Right atrium auricular region (tissue), 2 donors: Measurements from ENCODE around the gene CELSR2. TPM values are rescaled to one million over a fixed set of nuclear protein-coding genes. Genes with fewer than 3 reads are reported as not detected.

ENCODE experiments used
- DNase-seq: peaks from one replicate; pipeline ENCODE4 v3.0.0-alpha.2; 2019; ENCODE audit warnings: low spot score
- H3K27ac ChIP-seq, 2 donors: fragments of 200-600 bp; sonication (generic); 1 replicate in 1 of 2; 2 replicates in 1 of 2; pipeline ENCODE4 v1.5.1; 2016 to 2019
- H3K27me3 ChIP-seq, 2 donors: fragments of 200-600 bp; sonication (generic); one replicate each; pipeline versions ENCODE4 v1.5.1 to v1.6.0; 2017 to 2019
- H3K36me3 ChIP-seq: fragments of 200-600 bp; sonication (generic); one replicate; pipeline ENCODE4 v1.5.1; 2016
- H3K4me1 ChIP-seq, 2 donors: fragments of 200-600 bp; sonication (generic); one replicate each; pipeline versions ENCODE4 v1.5.1 to v1.6.0; 2017 to 2019
- H3K4me3 ChIP-seq, 2 donors: fragments of 200-600 bp; sonication (generic); 1 replicate in 1 of 2; 2 replicates in 1 of 2; pipeline ENCODE4 v1.5.1; 2017 to 2019; ENCODE audit warnings: mild to moderate bottlenecking in 1 of 2, moderate library complexity in 1 of 2
- H3K9me3 ChIP-seq, 2 donors: fragments of 200-600 bp; sonication (generic); one replicate each; pipeline ENCODE4 v1.5.1; 2019
- CTCF ChIP-seq, 2 donors: fragments of 200-600 bp; sonication (generic); IDR thresholded peaks; one replicate each; pipeline ENCODE4 v1.5.1; 2019; ENCODE audit warnings: antibody characterized with exemption in 2 of 2
- total RNA-seq, 2 donors: library from RNA; depleted of rRNA; stranded (reverse); fragments of >200 nt; gene quantifications; one replicate each; pipeline ENCODE4 v1.1.0, GENCODE V29; 2016

CELSR2 gene
- total RNA-seq, 2 donors from 2014 or later = 20.2 to 23.7 TPM

GRCh38 chr1:109277434-109278204 lies 28.3 kb downstream of the CELSR2 start:
- Histone ChIP-seq H3K27me3 (no peaks in the 10 kb centered on the region), H3K27ac (peak overlapping the region in 1 of 2 donors; percentile 8), H3K9me3 (no peaks in the 10 kb centered on the region), H3K36me3 (no peaks in the 10 kb centered on the region), H3K4me1 (peaks cover 0 to 17% of the 10 kb centered on the region in 2 donors), H3K4me3 (no peak overlapping the region)
- peak; percentile 86 for DNase-seq
- TF ChIP-seq CTCF (IDR thresholded peaks at IDR 0.05) = peak; percentile 93 to 95

- Histone ChIP-seq H3K9me3 (no peaks in the 10 kb centered on the region), H3K4me1 (peaks cover 0 to 30% of the 10 kb centered on the region in 2 donors)
Observed at GRCh38 chr1:109279615-109280278, 30.4 kb downstream of the CELSR2 start.

GRCh38 chr1:109280862-109281261 lies 31.5 kb downstream of the CELSR2 start:
- no peak for TF ChIP-seq CTCF (IDR thresholded peaks at IDR 0.05)
- H3K4me1 ChIP-seq = peaks cover 0 to 30% of the 10 kb centered on the region in 2 donors
- H3K9me3 ChIP-seq = no peaks in the 10 kb centered on the region
- no peak overlapping the region for H3K27ac ChIP-seq
- DNase-seq = no peak
- no peaks in the 10 kb centered on the region for H3K36me3 ChIP-seq
- H3K4me3 ChIP-seq = no peak overlapping the region
- no peaks in the 10 kb centered on the region for H3K27me3 ChIP-seq

More at GRCh38 chr1:109279615-109280278, 30.4 kb downstream of the CELSR2 start:
- Histone ChIP-seq H3K36me3 (no peaks in the 10 kb centered on the region), H3K27ac (no peak overlapping the region), H3K27me3 (no peaks in the 10 kb centered on the region), H3K4me3 (no peak overlapping the region)
- no peak for TF ChIP-seq CTCF (IDR thresholded peaks at IDR 0.05)
- DNase-seq = no peak

GRCh38 chr1:109281680-109282496 lies 32.5 kb downstream of the CELSR2 start:
- Histone ChIP-seq H3K9me3 (no peaks in the 10 kb centered on the region), H3K27me3 (no peaks in the 10 kb centered on the region), H3K27ac (peak overlapping the region; percentile 88 to 91), H3K4me1 (peaks cover 0 to 30% of the 10 kb centered on the region in 2 donors), H3K36me3 (no peaks in the 10 kb centered on the region), H3K4me3 (peak overlapping the region; percentile 44 to 66)
- DNase-seq = no peak
- no peak for TF ChIP-seq CTCF (IDR thresholded peaks at IDR 0.05)

GRCh38 chr1:109282497-109282951 lies 33.2 kb downstream of the CELSR2 start:
- no peaks in the 10 kb centered on the region for H3K36me3 ChIP-seq
- no peak for TF ChIP-seq CTCF (IDR thresholded peaks at IDR 0.05)
- H3K27me3 ChIP-seq = no peaks in the 10 kb centered on the region
- peak overlapping the region; percentile 88 to 91 for H3K27ac ChIP-seq
- H3K4me1 ChIP-seq = peaks cover 0 to 25% of the 10 kb centered on the region in 2 donors
- no peak for DNase-seq
- H3K9me3 ChIP-seq = no peaks in the 10 kb centered on the region
- H3K4me3 ChIP-seq = peak overlapping the region; percentile 44 to 66
